HG03571 (cell line): ENCODE data around the gene EPHB6.

ENCODE experiments used
- ATAC-seq: cut with Tn5 transposase; IDR thresholded peaks from one replicate; pipeline ENCODE4 v1.9.1; 2021; ENCODE audit not compliant: unreplicated experiment

EPHB6 gene

GRCh38 chr7:142863891-142864685, 9.2 kb downstream of the EPHB6 start:
- no peak for ATAC-seq

GRCh38 chr7:142864980-142865747, 10.3 kb downstream of the EPHB6 start:
- no peak for ATAC-seq

GRCh38 chr7:142865766-142866165, 10.9 kb downstream of the EPHB6 start:
- ATAC-seq, result no peak

DNA sequence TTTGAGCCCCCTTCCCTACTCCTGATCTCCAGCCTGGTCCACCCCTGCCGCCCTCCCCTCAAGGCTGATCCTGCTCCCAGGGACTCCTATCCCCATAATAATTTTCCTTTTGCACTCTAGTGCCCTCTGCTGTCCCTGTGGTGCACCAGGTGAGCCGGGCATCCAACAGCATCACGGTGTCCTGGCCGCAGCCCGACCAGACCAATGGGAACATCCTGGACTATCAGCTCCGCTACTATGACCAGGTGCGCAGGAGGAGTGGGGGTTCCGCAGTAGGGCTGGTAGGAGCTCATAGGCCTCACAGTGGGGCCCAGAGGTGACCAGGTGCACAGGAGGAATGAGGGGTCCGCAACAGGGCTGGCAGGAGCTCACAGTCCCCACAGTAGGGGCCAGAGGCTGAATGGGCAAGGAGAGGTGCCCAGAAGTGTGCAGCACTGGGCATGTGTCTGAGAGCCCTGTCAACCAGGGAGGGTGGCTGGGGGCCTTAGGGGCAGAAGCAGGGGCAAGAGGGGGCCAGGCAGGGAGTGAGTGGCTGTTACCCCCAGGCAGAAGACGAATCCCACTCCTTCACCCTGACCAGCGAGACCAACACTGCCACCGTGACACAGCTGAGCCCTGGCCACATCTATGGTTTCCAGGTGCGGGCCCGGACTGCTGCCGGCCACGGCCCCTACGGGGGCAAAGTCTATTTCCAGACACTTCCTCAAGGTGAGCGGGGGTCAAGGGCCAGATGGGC, 11.7 kb downstream of the EPHB6 start:
- no peak for ATAC-seq

- ATAC-seq, result no peak
Measured at GRCh38 chr7:142867097-142867378, 12.2 kb downstream of the EPHB6 start.

DNA sequence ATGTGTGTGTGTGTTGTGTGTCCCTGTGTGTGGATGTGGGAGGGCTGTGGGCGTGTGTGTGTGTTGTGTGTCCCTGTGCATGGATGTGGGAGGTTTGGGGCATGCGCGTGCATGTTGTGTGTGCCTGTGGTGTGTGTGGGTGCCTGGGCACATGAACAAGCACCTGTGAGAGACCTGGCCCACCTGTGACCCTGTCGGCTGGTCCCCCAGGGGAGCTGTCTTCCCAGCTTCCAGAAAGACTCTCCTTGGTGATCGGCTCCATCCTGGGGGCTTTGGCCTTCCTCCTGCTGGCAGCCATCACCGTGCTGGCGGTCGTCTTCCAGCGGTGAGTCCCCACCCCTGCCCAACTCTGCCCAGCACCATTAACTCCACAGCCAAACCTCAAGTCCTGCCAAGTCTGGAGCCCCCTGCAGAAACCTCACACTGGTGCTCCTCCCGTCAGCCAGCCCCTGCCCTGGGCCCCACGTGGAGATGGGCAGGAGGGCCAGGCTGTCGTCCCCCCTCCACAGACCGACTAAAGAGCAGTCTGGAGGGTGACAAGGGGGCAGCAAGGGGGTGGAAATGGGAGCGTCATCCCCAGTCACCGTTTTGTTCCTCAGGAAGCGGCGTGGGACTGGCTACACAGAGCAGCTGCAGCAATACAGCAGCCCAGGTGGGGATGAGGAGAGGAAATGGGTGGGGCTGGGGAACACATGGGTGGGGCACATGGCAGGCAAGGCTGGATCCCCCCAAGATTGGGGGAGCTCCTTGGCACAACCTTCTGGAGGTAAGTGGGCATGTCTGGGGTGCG, 12.7 kb downstream of the EPHB6 start:
- ATAC-seq, result no peak

DNA sequence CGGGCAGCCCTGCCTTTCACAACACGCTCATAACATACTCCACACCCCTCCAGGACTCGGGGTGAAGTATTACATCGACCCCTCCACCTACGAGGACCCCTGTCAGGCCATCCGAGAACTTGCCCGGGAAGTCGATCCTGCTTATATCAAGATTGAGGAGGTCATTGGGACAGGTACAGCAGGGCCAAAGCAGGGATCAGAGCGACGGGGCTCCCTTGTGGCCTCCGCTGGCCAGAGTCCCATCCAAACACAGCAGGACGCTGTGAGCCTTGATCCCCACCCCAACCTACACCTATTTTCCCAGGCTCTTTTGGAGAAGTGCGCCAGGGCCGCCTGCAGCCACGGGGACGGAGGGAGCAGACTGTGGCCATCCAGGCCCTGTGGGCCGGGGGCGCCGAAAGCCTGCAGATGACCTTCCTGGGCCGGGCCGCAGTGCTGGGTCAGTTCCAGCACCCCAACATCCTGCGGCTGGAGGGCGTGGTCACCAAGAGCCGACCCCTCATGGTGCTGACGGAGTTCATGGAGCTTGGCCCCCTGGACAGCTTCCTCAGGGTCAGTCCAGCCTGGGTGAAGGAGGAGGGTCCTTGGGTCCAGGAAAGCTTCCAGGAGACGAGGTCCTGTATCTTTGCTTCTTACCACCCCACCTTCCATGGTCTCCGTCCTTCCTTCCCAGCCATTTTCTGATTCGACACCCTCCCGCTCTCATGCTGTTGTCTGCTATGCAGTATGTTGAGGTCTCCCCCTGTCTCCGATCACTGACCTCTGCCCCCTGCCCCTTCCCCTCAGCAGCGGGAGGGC, 13.5 kb downstream of the EPHB6 start:
- no peak for ATAC-seq

DNA sequence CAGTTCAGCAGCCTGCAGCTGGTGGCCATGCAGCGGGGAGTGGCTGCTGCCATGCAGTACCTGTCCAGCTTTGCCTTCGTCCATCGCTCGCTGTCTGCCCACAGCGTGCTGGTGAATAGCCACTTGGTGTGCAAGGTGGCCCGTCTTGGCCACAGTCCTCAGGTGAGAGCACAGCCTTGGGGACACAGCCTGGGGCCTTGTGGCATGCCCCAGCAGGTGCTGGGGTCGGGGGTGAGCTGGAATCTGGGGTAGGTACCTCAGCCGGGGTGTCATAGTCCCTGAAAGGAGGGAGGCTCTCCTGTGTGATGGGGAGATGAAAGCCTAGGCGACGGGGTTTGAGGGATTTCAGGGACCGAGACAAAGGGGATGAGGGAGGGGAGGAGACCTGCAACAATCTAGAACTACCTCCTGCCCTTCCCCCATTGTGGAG, 14.1 kb downstream of the EPHB6 start:
- ATAC-seq, result no peak

GRCh38 chr7:142869434-142869833, 14.6 kb downstream of the EPHB6 start:
- ATAC-seq, result no peak

DNA sequence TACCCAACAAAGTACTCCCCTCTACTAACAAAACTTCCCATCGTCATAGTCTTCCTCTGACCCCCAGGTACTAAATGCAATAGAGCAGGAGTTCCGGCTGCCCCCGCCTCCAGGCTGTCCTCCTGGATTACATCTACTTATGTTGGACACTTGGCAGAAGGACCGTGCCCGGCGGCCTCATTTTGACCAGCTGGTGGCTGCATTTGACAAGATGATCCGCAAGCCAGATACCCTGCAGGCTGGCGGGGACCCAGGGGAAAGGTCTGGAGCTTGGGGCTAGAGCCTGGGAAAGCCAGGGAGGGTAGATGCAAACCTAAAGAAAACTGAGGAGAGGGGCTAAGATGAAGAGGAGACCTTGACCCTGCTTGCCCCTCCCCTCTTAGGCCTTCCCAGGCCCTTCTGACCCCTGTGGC, 15.3 kb downstream of the EPHB6 start:
- no peak for ATAC-seq

- ATAC-seq, result no peak
Measured at GRCh38 chr7:142870566-142871259, 15.8 kb downstream of the EPHB6 start.

DNA sequence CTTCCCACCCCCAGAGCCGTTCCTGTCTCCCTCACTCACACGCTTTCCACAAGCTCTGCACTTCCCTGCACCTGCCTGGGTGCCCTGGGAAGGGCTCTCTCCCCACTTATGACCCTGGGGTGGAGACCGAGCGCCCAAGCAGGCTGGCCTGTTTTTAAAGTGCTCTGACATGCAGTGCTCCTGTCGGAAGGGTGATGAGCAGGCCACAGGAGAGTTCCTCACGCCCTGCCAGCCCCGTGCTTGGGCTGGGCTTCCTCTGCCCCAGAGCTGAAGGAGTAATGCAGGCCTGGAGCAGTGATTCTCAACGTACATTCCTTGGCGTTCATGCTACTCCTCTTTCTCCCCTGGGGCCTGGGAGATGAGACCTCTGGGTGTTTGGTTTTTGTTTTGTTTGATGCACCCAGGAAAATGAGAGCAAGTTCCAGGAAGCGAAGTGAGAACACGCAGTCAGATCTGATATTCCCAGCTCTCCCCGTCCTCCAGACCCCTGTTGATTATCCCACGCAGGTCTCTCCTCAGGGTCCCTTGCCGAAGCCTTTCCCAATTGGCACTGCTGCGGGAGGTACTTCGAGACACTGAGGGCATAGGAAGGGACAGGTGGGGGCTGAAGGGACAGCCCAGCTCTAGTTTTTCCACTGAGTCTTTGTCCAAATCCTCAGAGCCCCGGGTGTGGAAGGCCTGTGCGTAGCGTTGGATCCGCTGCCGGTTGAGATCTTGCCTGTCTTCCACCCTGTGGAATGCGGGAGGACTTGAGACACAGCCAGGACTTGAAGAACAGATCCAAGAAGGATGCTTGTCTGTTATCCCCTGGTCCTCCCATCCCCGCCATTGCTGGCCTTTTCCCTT, 16.6 kb downstream of the EPHB6 start:
- no peak for ATAC-seq

DNA sequence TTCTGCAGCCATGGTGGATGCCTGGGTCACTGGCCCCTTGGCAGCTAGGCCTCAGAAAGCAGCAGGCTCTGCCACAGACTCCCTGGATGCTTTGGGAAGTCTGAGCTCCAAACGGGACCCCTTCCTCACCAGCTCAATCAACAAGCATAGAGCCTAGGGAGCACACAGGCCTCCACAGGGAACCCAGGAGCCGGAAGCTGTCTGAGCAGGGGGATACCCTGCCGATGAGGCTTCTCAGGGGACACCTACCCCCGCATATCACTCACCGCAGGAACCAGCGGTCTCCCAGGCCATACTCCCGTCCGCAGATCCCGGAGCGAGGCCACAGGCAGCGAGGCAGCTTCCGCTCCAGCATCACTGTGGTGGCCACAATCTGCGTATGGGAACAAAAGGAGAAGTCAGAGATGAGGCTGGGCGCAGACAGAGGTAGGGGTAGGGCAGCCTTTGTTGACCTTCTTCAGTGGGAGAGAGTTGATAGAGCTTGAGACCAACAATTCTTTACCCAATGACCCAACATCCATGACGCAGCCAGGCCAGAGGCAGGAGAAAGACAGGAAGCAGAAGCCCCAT, 17.3 kb downstream of the EPHB6 start:
- no peak for ATAC-seq

- no peak for ATAC-seq
Measured at GRCh38 chr7:142873281-142873784, 18.5 kb downstream of the EPHB6 start.

GRCh38 chr7:142873871-142874270, 19.0 kb downstream of the EPHB6 start:
- ATAC-seq, result no peak

- no peak for ATAC-seq
Measured at GRCh38 chr7:142874409-142874808, 19.5 kb downstream of the EPHB6 start.

DNA sequence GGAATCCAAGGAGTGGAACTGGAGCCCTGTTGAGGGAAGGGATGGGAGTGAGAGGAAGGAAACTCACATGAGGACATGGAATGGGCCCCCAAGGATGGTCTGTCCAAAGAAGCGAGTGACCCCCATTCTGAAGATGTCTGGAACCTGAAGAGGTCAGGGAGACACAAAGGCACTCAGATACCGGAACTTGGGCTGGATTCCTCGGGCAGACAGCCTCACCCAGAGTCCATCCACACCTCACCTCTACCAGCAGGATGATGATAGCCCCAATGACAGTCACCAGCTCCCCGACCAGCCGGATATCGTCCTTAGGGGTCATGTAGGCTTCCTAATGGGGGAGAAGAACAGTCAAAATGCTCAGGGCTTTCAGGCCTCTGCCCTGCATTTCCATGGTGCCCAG, 20.0 kb downstream of the EPHB6 start:
- no peak for ATAC-seq

DNA sequence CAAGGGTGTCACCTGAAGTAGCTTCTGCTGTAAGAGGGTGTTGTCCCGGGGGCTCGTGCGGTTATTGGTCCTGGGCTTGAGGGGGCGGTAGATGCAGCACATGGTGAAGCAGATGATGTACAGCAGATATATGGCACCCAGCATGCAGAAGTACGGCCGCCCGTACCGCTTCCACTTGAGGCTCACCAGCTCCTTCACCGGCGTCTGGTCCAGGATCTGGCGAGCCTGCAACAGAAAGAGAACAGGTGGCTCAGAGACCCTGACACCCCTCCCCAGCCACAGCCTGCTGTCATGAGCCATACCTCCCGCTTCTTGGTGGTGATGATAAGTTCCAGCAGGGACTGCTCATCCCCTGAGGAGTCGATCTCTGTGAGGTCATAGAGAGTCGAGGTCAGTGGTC, 20.6 kb downstream of the EPHB6 start:
- ATAC-seq, result no peak
